Choroid plexus epithelial cell (primary cell): ENCODE results near the gene SLC8B1.

Source experiments
- DNase-seq: peaks from one replicate; pipeline ENCODE4 v3.0.0-alpha.2; 2010; ENCODE audit warnings: low read depth
- H3K4me3 ChIP-seq: 2 replicates; pipeline ENCODE4 v1.5.1; 2011; ENCODE audit warnings: low read depth, mild to moderate bottlenecking, control low read depth, low read length, moderate library complexity
- TF ChIP-seq, protein P1 (sequence below): conservative IDR thresholded peaks from 2 replicates; pipeline ENCODE4 v1.5.1; 2011; ENCODE audit warnings: low read depth, mild to moderate bottlenecking, control low read depth, inconsistent platforms, low read length, moderate library complexity

Gene SLC8B1

DNA sequence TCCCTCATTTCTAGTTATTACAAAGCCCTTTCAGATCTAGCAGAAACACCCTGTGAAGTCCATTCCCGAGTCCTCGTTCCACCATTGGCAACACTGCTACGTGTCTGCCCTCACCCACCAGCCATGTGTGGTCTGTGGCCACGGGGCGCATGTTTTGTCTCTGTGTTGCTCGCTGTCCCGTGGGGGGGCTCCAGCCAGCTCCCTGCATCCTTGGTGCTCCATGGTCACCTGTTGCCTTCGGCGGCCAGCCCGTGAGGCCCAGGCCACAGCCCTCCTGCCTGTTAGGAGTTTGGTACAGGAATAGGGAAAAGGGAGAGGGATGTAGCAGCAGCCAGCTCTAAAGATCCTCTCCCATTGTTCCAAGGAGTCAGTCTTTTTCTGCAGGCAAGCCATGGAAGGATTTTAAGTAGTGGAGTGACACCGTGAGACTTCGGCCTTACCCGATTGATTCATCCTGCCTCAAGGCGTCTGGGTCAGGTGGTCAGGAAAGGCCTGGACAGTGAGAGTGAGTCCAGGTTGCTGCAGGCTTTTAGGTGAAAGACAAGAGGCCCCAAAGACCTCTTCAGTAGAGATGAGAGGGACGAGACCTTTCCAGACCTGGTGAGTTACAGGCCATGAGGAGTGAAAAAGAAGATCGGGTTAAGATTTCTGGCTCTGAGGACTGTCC is 83.4 kb downstream of the SLC8B1 start:
- DNase-seq: no peak
- H3K4me3 ChIP-seq: no peak overlapping the region
- TF ChIP-seq, protein P1, sequence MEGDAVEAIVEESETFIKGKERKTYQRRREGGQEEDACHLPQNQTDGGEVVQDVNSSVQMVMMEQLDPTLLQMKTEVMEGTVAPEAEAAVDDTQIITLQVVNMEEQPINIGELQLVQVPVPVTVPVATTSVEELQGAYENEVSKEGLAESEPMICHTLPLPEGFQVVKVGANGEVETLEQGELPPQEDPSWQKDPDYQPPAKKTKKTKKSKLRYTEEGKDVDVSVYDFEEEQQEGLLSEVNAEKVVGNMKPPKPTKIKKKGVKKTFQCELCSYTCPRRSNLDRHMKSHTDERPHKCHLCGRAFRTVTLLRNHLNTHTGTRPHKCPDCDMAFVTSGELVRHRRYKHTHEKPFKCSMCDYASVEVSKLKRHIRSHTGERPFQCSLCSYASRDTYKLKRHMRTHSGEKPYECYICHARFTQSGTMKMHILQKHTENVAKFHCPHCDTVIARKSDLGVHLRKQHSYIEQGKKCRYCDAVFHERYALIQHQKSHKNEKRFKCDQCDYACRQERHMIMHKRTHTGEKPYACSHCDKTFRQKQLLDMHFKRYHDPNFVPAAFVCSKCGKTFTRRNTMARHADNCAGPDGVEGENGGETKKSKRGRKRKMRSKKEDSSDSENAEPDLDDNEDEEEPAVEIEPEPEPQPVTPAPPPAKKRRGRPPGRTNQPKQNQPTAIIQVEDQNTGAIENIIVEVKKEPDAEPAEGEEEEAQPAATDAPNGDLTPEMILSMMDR: no peak

DNA sequence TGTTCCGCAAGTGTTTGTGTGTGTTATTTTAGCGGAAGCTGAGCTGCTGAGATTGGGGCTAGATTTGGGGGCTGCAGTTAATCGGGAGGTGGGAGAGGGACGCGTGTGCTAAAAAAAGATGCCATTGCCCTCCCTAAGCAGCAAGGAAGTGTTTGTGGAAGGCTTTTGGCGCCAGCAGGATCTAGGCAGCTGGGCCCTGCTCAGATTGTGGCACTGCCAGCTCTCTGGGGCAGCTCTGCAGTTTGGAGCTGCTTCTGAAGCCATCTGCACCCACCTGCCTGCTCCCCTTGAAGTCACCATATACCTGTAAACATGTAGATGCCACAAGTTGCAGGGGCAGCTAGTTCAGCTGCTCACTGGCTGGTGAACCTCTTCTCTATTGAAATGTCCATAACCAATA is 84.9 kb downstream of the SLC8B1 start:
- DNase-seq: no peak
- no peak overlapping the region for H3K4me3 ChIP-seq
- TF ChIP-seq, protein P1: no peak

DNA sequence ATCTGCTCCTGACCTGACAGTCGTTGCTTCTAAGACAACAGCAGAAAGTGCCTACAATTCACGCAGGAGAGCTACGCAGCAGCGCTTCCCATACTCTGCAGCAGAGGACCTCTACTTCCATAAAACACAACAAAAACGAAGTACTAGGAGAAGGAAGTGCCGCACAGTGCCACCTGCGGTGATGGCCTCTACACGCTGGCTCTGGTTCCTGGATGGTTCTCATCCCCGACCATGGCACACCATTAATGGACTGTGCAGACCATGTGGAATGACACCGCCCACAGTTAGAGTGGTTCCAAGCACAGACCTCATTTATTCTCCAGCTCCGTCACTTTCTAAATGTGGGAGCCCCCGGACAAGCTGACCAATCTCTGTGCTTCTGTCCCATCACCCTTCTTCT is 85.4 kb downstream of the SLC8B1 start:
- H3K4me3 ChIP-seq: no peak overlapping the region
- DNase-seq: no peak
- TF ChIP-seq, protein P1: no peak

DNA sequence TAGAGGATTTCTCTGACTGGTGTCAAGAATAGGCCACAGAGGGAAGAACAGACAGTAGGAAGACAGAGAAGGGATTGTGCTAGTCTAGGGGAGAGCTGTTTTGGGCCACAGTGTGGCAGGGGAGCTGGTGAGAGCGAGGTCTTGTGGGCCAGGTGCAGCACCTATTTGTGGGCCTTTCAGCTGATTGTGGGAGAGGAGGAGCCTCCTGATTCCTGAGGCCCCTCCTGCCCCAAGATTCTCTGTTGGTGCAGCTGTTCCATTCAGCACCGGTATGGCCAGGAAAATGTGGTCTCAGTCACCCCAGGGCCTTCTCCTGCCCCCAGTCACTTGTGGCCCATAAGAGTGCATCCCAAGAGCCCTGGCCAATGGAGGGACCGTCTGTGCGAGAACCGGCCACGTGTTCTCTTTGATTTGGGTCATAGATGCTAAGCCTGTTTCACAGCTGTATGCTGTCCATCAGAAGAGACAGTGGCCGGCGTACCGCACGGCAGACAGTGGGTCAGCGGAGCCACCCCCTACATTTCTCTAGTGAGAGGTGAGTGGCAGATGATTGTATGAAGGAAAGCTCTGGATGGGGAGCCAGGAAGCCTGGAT is 86.0 kb downstream of the SLC8B1 start:
- DNase-seq: no peak
- TF ChIP-seq, protein P1: no peak
- no peak overlapping the region for H3K4me3 ChIP-seq
